ENCODE results near the gene CD44. TPM values are rescaled to one million over a fixed set of nuclear protein-coding genes. Genes with fewer than 3 reads are reported as not detected.

Gene CD44
- total RNA-seq, 1 donor from 2014 or later: 613 TPM

- ATAC-seq: peak in 1 of 2 donors; percentile 53
- Histone ChIP-seq H3K4me1 (peaks cover 100% of the 10 kb centered on the region), H3K27me3 (ENCODE audit: low read depth) (no peaks in the 10 kb centered on the region), H3K27ac (peak overlapping the region; percentile 73), H3K4me3 (no peak overlapping the region), H3K9me3 (no peaks in the 10 kb centered on the region), H3K36me3 (no peaks in the 10 kb centered on the region)
- no peak for DNase-seq
- TF ChIP-seq CTCF (IDR thresholded peaks at IDR 0.05): no peak
- intact Hi-C loops (cut with DNase I): no loop called here
Observed at GRCh38 chr11:35160902-35161597, 22.1 kb downstream of the CD44 start.

- H3K36me3 ChIP-seq: no peaks in the 10 kb centered on the region
- no peaks in the 10 kb centered on the region for H3K9me3 ChIP-seq
- intact Hi-C loops (cut with DNase I): no loop called here
- peaks cover 100% of the 10 kb centered on the region for H3K4me1 ChIP-seq
- H3K27me3 ChIP-seq (ENCODE audit: low read depth): no peaks in the 10 kb centered on the region
- no peak overlapping the region for H3K4me3 ChIP-seq
- TF ChIP-seq CTCF (IDR thresholded peaks at IDR 0.05): no peak
- no peak for ATAC-seq
- peak overlapping the region; percentile 73 for H3K27ac ChIP-seq
- no peak for DNase-seq
Observed at GRCh38 chr11:35162745-35163144, 23.8 kb downstream of the CD44 start.

GRCh38 chr11:35163209-35163608 is 24.2 kb downstream of the CD44 start:
- H3K9me3 ChIP-seq: no peaks in the 10 kb centered on the region
- intact Hi-C loops (cut with DNase I): no loop called here
- H3K4me3 ChIP-seq: no peak overlapping the region
- no peak for TF ChIP-seq CTCF (IDR thresholded peaks at IDR 0.05)
- DNase-seq: no peak
- H3K36me3 ChIP-seq: no peaks in the 10 kb centered on the region
- H3K4me1 ChIP-seq: peaks cover 100% of the 10 kb centered on the region
- ATAC-seq: no peak
- H3K27me3 ChIP-seq (ENCODE audit: low read depth): no peaks in the 10 kb centered on the region
- H3K27ac ChIP-seq: peak overlapping the region; percentile 73

GRCh38 chr11:35163702-35164496 is 24.9 kb downstream of the CD44 start:
- Histone ChIP-seq H3K27me3 (ENCODE audit: low read depth) (no peaks in the 10 kb centered on the region), H3K27ac (peak overlapping the region; percentile 73), H3K9me3 (no peaks in the 10 kb centered on the region), H3K36me3 (no peaks in the 10 kb centered on the region), H3K4me1 (peaks cover 100% of the 10 kb centered on the region), H3K4me3 (no peak overlapping the region)
- ATAC-seq (no peak), DNase-seq (no peak)
- intact Hi-C loops (cut with DNase I): no loop called here
- TF ChIP-seq CTCF (IDR thresholded peaks at IDR 0.05): peak; percentile 18

- no peak for TF ChIP-seq CTCF (IDR thresholded peaks at IDR 0.05)
- H3K4me3 ChIP-seq: no peak overlapping the region
- no peak for DNase-seq
- H3K27me3 ChIP-seq (ENCODE audit: low read depth): no peaks in the 10 kb centered on the region
- H3K4me1 ChIP-seq: peaks cover 91% of the 10 kb centered on the region
- H3K9me3 ChIP-seq: no peaks in the 10 kb centered on the region
- H3K27ac ChIP-seq: peak overlapping the region; percentile 57
- intact Hi-C loops (cut with DNase I): no loop called here
- ATAC-seq: no peak
- H3K36me3 ChIP-seq: no peaks in the 10 kb centered on the region
Observed at GRCh38 chr11:35165030-35165422, 26.1 kb downstream of the CD44 start.
